Stomach (tissue), 9 donors: ENCODE results near the gene MAP3K20. TPM values are rescaled to one million over a fixed set of nuclear protein-coding genes. Genes with fewer than 3 reads are reported as not detected.

ENCODE experiments used
- DNase-seq, 2 donors: peaks; one replicate each; pipeline versions ENCODE4 v3.0.0 to v3.0.0-alpha.2; 2013 to 2019
- H3K27ac ChIP-seq, 5 donors: fragments of 200-600 bp in 4 of 5; sonication (generic) in 4 of 5; one replicate each; pipeline ENCODE4 v1.5.1; 2013 to 2019; ENCODE audit warnings: mild to moderate bottlenecking in 1 of 5, moderate library complexity in 1 of 5
- H3K27me3 ChIP-seq, 3 donors: fragments of 200-600 bp; sonication (generic); one replicate each; pipeline ENCODE4 v1.5.1; 2017 to 2019; ENCODE audit warnings: mixed run types in 1 of 3
- H3K36me3 ChIP-seq, 4 donors: fragments of 200-600 bp; sonication (generic); 1 replicate in 3 of 4; 2 replicates in 1 of 4; pipeline ENCODE4 v1.5.1; 2016 to 2019
- H3K4me1 ChIP-seq, 4 donors: fragments of 200-600 bp; sonication (generic); one replicate each; pipeline ENCODE4 v1.5.1; 2016 to 2019
- H3K4me3 ChIP-seq, 4 donors: fragments of 200-600 bp; sonication (generic) in 3 of 4; one replicate each; pipeline ENCODE4 v1.5.1; 2016 to 2019; ENCODE audit warnings: mild to moderate bottlenecking in 1 of 4
- H3K9me3 ChIP-seq, 4 donors: fragments of 200-600 bp; sonication (generic); one replicate each; pipeline ENCODE4 v1.5.1; 2016 to 2019
- CTCF ChIP-seq, 7 experiments: fragments of 450-650 bp in 4 of 7; fragments of 200-600 bp in 3 of 7; sonication (generic) in 3 of 7; IDR thresholded peaks; one replicate each; pipeline ENCODE4 v1.5.1; 2016 to 2019; ENCODE audit warnings: antibody characterized with exemption in 7 of 7, control low read depth in 2 of 7, mild to moderate bottlenecking in 1 of 7
- EP300 ChIP-seq: sonication (generic); formaldehyde crosslinking; IDR thresholded peaks from one replicate; pipeline ENCODE4 v1.6.1; 2017; ENCODE audit warnings: antibody characterized with exemption
- POLR2A ChIP-seq, 4 donors: fragments of 450-650 bp; IDR thresholded peaks; one replicate each; pipeline ENCODE4 v1.6.1; 2016; ENCODE audit warnings: antibody characterized with exemption in 4 of 4, control low read depth in 2 of 4, mild to moderate bottlenecking in 1 of 4, moderate library complexity in 1 of 4
- POLR2AphosphoS5 ChIP-seq, 3 donors: sonication (generic); formaldehyde crosslinking; IDR thresholded peaks; one replicate each; pipeline ENCODE4 v1.6.1; 2016; ENCODE audit warnings: antibody characterized with exemption in 3 of 3
- WGBS, 5 donors: extraction: QIAGEN DNeasy Blood & Tissue Kit in 3 of 5; methylation state at CpG; one replicate each; pipeline versions ENCODE4 v1.1.5 to v1.1.7; 2013 to 2018; 5-methylcytosine and 5-hydroxymethylcytosine counted together
- intact Hi-C: fragments of 100-400 bp; cut with DNase I; formaldehyde crosslinking; loops from one replicate; pipeline ENCODE4 v1.15.1; 2023; ENCODE audit warnings: low total_unique reads
- polyA plus RNA-seq, 3 donors: library from polyadenylated mRNA; stranded (reverse); fragments of 200-250 nt; gene quantifications; one replicate each; pipeline ENCODE4 v1.2.3, GENCODE V29; 2013
- total RNA-seq, 5 donors: library from RNA; depleted of rRNA; stranded (reverse); fragments of >200 nt; gene quantifications; one replicate each; pipeline versions ENCODE4 v1.1.0 to v1.2.3, GENCODE V29; 2014 to 2016
- donor health status: healthy with polysubstance abuse.
- donor health status: Bipolar disorder and iron deficiency.
- donor health status: healthy.

The MAP3K20 gene
- total and polyA plus RNA-seq, 8 donors = 9.3 to 180 (median 29.2) TPM

GRCh38 chr2:173138962-173139361 is 63.3 kb downstream of the MAP3K20 start:
- no peak for DNase-seq
- H3K36me3 ChIP-seq = no peaks in the 10 kb centered on the region
- H3K4me3 ChIP-seq = no peak overlapping the region
- no peaks in the 10 kb centered on the region for H3K9me3 ChIP-seq
- peak overlapping the region in 1 of 5 donors; percentile 13 for H3K27ac ChIP-seq
- no peaks in the 10 kb centered on the region for H3K27me3 ChIP-seq
- peaks cover 0 to 28% (median 11%) of the 10 kb centered on the region in 4 donors for H3K4me1 ChIP-seq
- 87 to 96% (median 91%) methylated on average over 3 of the region's 3 CpGs for WGBS, 5 donors
- TF ChIP-seq CTCF (IDR thresholded peaks at IDR 0.05) = no peak
- no peak for TF ChIP-seq EP300
- TF ChIP-seq POLR2AphosphoS5 (IDR thresholded peaks at IDR 0.05) = no peak
- no peak for TF ChIP-seq POLR2A (IDR thresholded peaks at IDR 0.05)
- intact Hi-C loops = no loop called here

- TF ChIP-seq EP300 (no peak), POLR2AphosphoS5 (IDR thresholded peaks at IDR 0.05) (no peak), POLR2A (IDR thresholded peaks at IDR 0.05) (no peak), CTCF (IDR thresholded peaks at IDR 0.05) (no peak)
- H3K27ac ChIP-seq = no peak overlapping the region
- no peaks in the 10 kb centered on the region for H3K9me3 ChIP-seq
- H3K4me1 ChIP-seq = peaks cover 0 to 8% (median 3%) of the 10 kb centered on the region in 4 donors
- H3K4me3 ChIP-seq = no peak overlapping the region
- DNase-seq = no peak
- intact Hi-C loops = no loop called here
- H3K27me3 ChIP-seq = no peaks in the 10 kb centered on the region
- H3K36me3 ChIP-seq = no peaks in the 10 kb centered on the region
These were observed 66.0 kb downstream of the MAP3K20 start for GRCh38 chr2:173141666-173142065.

- no peak for DNase-seq
- Histone ChIP-seq H3K36me3 (no peaks in the 10 kb centered on the region), H3K4me1 (peaks cover 0 to 18% (median 8%) of the 10 kb centered on the region in 4 donors), H3K9me3 (no peaks in the 10 kb centered on the region), H3K27ac (no peak overlapping the region), H3K4me3 (no peak overlapping the region), H3K27me3 (no peaks in the 10 kb centered on the region)
- no peak for TF ChIP-seq POLR2A (IDR thresholded peaks at IDR 0.05)
- intact Hi-C loops = no loop called here
These were observed 69.8 kb downstream of the MAP3K20 start for GRCh38 chr2:173145454-173145853.

GRCh38 chr2:173146590-173146989 is 70.9 kb downstream of the MAP3K20 start:
- H3K4me1 ChIP-seq = peaks cover 0 to 26% (median 9%) of the 10 kb centered on the region in 4 donors
- no peak overlapping the region for H3K27ac ChIP-seq
- 65 to 78% (median 73%) methylated on average over 3 of the region's 3 CpGs for WGBS, 5 donors
- TF ChIP-seq CTCF (IDR thresholded peaks at IDR 0.05) (no peak), POLR2AphosphoS5 (IDR thresholded peaks at IDR 0.05) (no peak), POLR2A (IDR thresholded peaks at IDR 0.05) (no peak), EP300 (no peak)
- no peak for DNase-seq
- intact Hi-C loops = no loop called here
- no peaks in the 10 kb centered on the region for H3K27me3 ChIP-seq
- H3K9me3 ChIP-seq = no peaks in the 10 kb centered on the region
- H3K36me3 ChIP-seq = no peaks in the 10 kb centered on the region
- H3K4me3 ChIP-seq = no peak overlapping the region

- DNase-seq = no peak
- peaks cover 0 to 42% (median 9%) of the 10 kb centered on the region in 4 donors for H3K4me1 ChIP-seq
- H3K36me3 ChIP-seq = no peaks in the 10 kb centered on the region
- 78 to 93% (median 89%) methylated on average over 4 of the region's 4 CpGs for WGBS, 5 donors
- no peak overlapping the region for H3K27ac ChIP-seq
- H3K4me3 ChIP-seq = no peak overlapping the region
- TF ChIP-seq POLR2AphosphoS5 (IDR thresholded peaks at IDR 0.05) (no peak), POLR2A (IDR thresholded peaks at IDR 0.05) (no peak), EP300 (no peak), CTCF (IDR thresholded peaks at IDR 0.05) (no peak)
- H3K27me3 ChIP-seq = no peaks in the 10 kb centered on the region
- no peaks in the 10 kb centered on the region for H3K9me3 ChIP-seq
- intact Hi-C loops = no loop called here
These were observed 72.9 kb downstream of the MAP3K20 start for GRCh38 chr2:173148520-173148919.
